A673 (cell line): ENCODE data around the gene GHRHR.

Source experiments
- EZH2 ChIP-seq: fragments of 200-600 bp; sonication (generic); IDR thresholded peaks from 2 replicates; pipeline ENCODE4 v1.6.1; 2017; ENCODE audit warnings: borderline replicate concordance, low read depth, mild to moderate bottlenecking, mixed read lengths, antibody characterized with exemption, low read length; ENCODE audit not compliant: poor library complexity, severe bottlenecking
- TF ChIP-seq, protein P1 (sequence below): fragments of 300-800, 200-600 bp; sonication (generic); conservative IDR thresholded peaks from 2 replicates; pipeline ENCODE4 v1.5.1; 2017; ENCODE audit warnings: low read depth, mild to moderate bottlenecking, antibody characterized with exemption, low read length, moderate library complexity, mixed read lengths

DNA sequence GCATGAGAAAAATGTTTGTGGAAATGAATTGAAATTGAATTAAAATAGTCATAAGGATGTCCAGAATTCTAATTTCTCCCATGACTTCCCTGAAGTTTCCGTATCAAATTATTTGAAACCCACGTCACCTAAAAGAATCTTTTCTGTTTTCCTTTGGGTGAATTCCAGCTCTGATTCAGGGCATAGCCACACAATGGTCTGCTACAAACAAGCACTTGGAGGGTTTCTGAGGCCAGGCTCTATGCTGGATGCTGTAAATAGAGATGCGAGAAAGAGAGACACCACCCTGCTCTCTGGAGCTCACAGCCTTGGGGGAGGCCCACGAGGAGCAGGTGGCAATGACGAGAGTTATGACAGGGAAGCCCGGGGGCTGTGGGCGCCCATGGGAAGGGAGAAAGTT is 33.6 kb downstream of the GHRHR start:
- TF ChIP-seq, protein P1, sequence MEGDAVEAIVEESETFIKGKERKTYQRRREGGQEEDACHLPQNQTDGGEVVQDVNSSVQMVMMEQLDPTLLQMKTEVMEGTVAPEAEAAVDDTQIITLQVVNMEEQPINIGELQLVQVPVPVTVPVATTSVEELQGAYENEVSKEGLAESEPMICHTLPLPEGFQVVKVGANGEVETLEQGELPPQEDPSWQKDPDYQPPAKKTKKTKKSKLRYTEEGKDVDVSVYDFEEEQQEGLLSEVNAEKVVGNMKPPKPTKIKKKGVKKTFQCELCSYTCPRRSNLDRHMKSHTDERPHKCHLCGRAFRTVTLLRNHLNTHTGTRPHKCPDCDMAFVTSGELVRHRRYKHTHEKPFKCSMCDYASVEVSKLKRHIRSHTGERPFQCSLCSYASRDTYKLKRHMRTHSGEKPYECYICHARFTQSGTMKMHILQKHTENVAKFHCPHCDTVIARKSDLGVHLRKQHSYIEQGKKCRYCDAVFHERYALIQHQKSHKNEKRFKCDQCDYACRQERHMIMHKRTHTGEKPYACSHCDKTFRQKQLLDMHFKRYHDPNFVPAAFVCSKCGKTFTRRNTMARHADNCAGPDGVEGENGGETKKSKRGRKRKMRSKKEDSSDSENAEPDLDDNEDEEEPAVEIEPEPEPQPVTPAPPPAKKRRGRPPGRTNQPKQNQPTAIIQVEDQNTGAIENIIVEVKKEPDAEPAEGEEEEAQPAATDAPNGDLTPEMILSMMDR = no peak
- TF ChIP-seq EZH2 = no peak
